ENCODE measurements around the gene SGF29.
"Not testable (repeated sequence)": the region's sequence is repeated elsewhere in the genome, so short reads cannot be mapped to it uniquely, and the experiment has no call there.

DNA sequence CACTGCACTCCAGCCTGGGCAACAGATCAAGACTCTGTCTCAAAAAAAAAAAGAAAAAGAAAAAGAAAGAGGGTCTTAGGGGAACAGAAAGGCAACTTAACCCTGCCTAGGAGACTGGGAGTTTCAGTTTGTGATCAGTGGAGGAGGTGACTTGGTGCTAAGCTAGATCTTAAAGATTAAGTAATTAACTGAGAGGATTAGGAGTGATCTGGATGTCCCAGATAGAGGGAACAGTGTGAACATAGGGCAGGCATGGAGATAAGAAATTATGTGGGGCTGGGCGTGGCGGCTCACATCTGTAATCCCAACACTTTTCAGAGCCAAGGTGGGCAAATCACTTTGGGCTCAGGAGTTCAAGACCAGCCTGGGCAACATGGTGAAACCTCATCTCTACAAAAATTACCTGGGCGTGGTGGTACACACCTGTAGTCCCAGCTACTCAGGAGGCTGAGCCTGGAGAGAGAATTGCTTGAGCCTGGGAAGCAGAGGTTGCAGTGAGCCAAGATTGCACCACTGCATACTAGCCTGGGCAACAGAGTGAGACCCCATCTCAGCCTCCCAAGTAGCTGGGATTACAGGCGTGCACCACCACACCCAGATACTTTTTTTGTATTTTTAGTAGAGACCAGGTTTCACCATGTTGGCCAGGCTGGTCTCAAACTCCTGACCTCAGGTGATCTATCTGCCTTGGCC is 12.7 kb downstream of the SGF29 start:
- TF ChIP-seq EZH2, EZH2phosphoT487 (IDR thresholded peaks at IDR 0.05): not testable (repeated sequence)
- TF ChIP-seq, protein P1, sequence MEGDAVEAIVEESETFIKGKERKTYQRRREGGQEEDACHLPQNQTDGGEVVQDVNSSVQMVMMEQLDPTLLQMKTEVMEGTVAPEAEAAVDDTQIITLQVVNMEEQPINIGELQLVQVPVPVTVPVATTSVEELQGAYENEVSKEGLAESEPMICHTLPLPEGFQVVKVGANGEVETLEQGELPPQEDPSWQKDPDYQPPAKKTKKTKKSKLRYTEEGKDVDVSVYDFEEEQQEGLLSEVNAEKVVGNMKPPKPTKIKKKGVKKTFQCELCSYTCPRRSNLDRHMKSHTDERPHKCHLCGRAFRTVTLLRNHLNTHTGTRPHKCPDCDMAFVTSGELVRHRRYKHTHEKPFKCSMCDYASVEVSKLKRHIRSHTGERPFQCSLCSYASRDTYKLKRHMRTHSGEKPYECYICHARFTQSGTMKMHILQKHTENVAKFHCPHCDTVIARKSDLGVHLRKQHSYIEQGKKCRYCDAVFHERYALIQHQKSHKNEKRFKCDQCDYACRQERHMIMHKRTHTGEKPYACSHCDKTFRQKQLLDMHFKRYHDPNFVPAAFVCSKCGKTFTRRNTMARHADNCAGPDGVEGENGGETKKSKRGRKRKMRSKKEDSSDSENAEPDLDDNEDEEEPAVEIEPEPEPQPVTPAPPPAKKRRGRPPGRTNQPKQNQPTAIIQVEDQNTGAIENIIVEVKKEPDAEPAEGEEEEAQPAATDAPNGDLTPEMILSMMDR (IDR thresholded peaks at IDR 0.05) = not testable (repeated sequence)

All from neural progenitor cell (in vitro differentiated cells).